ENCODE data around the gene PLAC8. TPM values are rescaled to one million over a fixed set of nuclear protein-coding genes. Genes with fewer than 3 reads are reported as not detected.
"Not testable (repeated sequence)": the region's sequence is repeated elsewhere in the genome, so short reads cannot be mapped to it uniquely, and the experiment has no call there.

PLAC8 gene, protein sequence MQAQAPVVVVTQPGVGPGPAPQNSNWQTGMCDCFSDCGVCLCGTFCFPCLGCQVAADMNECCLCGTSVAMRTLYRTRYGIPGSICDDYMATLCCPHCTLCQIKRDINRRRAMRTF
- total RNA-seq = 31.5 and 41.8 TPM in 2 replicates

GRCh38 chr4:83114576-83114975 is at the start of gene PLAC8:
Gene PLAC8 (minus strand): TSS chr4:83114729. CDS start chr4:83107921, 6,808 bp downstream.
- H3K4me3 Mint-ChIP-seq (ENCODE audit: low read depth) = peak within 1 kb of the TSS; percentile 81
- H3K36me3 Mint-ChIP-seq (ENCODE audit: low read depth) = peaks cover 14% of the 10 kb centered on the region
- H3K4me1 Mint-ChIP-seq (ENCODE audit: low read depth) = peaks cover 45% of the 10 kb centered on the region
- peak; percentile 48 for DNase-seq (ENCODE audit: low spot score)
- intact Hi-C loops (cut with micrococcal nuclease) = loop anchor here (1.0 to 10.0 kb wide), 8 partner anchors 40 to 747 kb away; partner anchors contain the start of genes ENOPH1, HELQ, HNRNPDL and MRPS18C
- H3K9me3 Mint-ChIP-seq = no peaks in the 10 kb centered on the region
- peaks cover 6% of the 10 kb centered on the region for H3K27me3 Mint-ChIP-seq (ENCODE audit: low read depth)
- H3K27ac Mint-ChIP-seq = peak within 1 kb of the TSS; percentile 70

GRCh38 chr4:83153417-83153816 is 38.9 kb upstream of the PLAC8 start:
- intact Hi-C loops (cut with micrococcal nuclease) = no loop called here
- peaks cover 29% of the 10 kb centered on the region for H3K27me3 Mint-ChIP-seq (ENCODE audit: low read depth)
- no peak for DNase-seq (ENCODE audit: low spot score)
- no peak overlapping the region for H3K4me3 Mint-ChIP-seq (ENCODE audit: low read depth)
- peaks cover 8% of the 10 kb centered on the region for H3K9me3 Mint-ChIP-seq
- no peak overlapping the region for H3K27ac Mint-ChIP-seq
- H3K4me1 Mint-ChIP-seq (ENCODE audit: low read depth) = peaks cover 7% of the 10 kb centered on the region
- H3K36me3 Mint-ChIP-seq (ENCODE audit: low read depth) = no peaks in the 10 kb centered on the region

DNA sequence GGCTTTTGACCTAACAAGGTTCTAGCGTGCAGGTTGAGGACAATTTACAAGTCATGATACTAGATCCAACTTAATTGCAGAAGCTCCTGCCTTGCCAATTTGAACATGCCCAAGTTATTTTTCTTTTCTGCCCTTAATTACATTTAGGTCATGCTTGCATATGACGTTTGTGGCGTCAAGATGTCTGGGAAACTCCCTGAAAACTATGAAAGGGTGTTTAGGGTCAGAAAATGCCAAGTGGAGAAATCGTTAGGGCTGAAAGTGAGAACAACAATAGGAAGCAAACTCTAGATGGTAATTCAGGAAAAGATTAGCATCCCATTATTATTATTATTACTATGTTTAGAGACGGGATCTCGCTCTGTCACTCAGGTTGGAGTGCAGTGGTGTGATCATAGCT is 38.2 kb upstream of the PLAC8 start:
- H3K36me3 Mint-ChIP-seq (ENCODE audit: low read depth) = no peaks in the 10 kb centered on the region
- intact Hi-C loops (cut with micrococcal nuclease) = no loop called here
- peaks cover 7% of the 10 kb centered on the region for H3K4me1 Mint-ChIP-seq (ENCODE audit: low read depth)
- DNase-seq (ENCODE audit: low spot score) = no peak
- H3K27me3 Mint-ChIP-seq (ENCODE audit: low read depth) = peaks cover 28% of the 10 kb centered on the region
- no peak overlapping the region for H3K4me3 Mint-ChIP-seq (ENCODE audit: low read depth)
- peaks cover 8% of the 10 kb centered on the region for H3K9me3 Mint-ChIP-seq
- no peak overlapping the region for H3K27ac Mint-ChIP-seq

GRCh38 chr4:83151651-83152050 is 37.1 kb upstream of the PLAC8 start:
- Mint-ChIP-seq H3K27ac (no peak overlapping the region), H3K4me3 (ENCODE audit: low read depth) (no peak overlapping the region), H3K4me1 (ENCODE audit: low read depth) (peaks cover 7% of the 10 kb centered on the region), H3K36me3 (ENCODE audit: low read depth) (no peaks in the 10 kb centered on the region), H3K9me3 (peaks cover 5% of the 10 kb centered on the region), H3K27me3 (ENCODE audit: low read depth) (peaks cover 26% of the 10 kb centered on the region)
- DNase-seq (ENCODE audit: low spot score) = no peak
- intact Hi-C loops (cut with micrococcal nuclease) = no loop called here

DNA sequence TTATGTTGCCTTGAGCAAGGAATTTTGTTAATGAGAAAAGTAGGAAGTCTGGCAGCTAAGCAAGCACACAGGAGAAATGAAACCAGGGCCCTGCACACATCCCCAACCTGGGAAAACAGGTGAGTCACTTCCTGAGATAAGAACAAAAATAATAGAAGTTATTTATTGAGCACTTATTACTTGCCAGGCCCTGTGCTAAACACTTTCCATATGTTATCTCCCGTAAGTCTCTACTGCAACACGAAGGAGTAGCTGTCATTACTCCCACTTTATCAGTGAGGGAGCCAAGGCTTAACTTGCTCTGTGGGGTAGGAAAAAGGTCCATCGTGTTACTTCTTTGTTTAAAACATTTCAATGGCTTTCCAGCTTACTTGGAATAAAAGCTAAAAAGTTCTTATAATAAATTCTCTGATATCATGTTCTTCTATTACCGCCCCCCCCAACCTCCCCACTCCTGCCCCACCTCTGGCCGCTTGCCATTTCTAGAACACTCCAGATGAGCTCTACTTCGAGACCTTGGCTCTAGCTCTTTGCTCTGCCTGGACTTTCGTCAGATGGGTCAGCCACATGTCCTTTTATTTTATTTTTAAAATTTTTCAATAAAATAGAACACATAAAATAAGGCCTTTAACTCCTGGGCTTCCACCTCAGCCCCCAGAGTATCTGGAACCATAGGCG is 36.3 kb upstream of the PLAC8 start:
- no peak overlapping the region for H3K4me3 Mint-ChIP-seq (ENCODE audit: low read depth)
- H3K4me1 Mint-ChIP-seq (ENCODE audit: low read depth) = peaks cover 7% of the 10 kb centered on the region
- intact Hi-C loops (cut with micrococcal nuclease) = no loop called here
- no peaks in the 10 kb centered on the region for H3K9me3 Mint-ChIP-seq
- H3K36me3 Mint-ChIP-seq (ENCODE audit: low read depth) = no peaks in the 10 kb centered on the region
- H3K27me3 Mint-ChIP-seq (ENCODE audit: low read depth) = peaks cover 27% of the 10 kb centered on the region
- no peak overlapping the region for H3K27ac Mint-ChIP-seq
- no peak for DNase-seq (ENCODE audit: low spot score)

DNA sequence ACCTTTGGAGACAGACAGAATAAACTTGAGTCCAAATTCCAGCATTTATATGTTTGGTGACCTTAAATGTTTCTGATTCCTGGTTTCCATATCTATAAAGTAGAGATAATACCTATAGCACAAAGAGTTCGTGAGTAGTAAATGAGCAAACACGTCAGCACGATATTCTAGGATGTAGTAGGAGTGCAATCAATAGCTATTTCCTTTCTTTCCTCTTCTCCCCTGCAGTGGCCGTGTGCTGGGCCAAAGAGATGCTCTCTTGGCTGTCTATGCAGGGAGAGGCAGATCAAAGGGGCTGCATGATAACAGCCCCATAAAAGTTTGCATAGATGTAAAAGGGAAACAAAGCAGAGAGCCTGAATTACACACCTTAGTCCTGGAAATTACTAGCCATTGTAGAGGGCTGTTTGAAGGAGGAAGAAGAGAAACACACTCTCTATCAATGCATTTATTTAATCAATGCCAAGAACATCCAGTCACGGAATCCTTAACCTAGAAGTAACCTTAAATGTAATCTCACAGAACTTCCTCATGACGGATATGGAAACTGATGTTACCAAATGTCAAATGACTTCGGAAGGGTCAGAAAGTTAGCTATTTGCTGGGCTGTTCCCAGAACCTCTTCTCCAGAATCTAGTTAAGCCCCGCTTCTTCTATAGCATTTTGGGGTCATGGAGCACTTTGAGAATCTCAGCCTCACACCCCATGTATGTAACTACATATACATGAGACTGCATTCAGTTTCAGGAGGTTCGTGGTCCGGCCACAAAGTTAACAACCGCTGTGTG is 35.5 kb upstream of the PLAC8 start:
- peaks cover 28% of the 10 kb centered on the region for H3K27me3 Mint-ChIP-seq (ENCODE audit: low read depth)
- H3K4me3 Mint-ChIP-seq (ENCODE audit: low read depth) = no peak overlapping the region
- H3K27ac Mint-ChIP-seq = no peak overlapping the region
- H3K9me3 Mint-ChIP-seq = no peaks in the 10 kb centered on the region
- no peaks in the 10 kb centered on the region for H3K36me3 Mint-ChIP-seq (ENCODE audit: low read depth)
- H3K4me1 Mint-ChIP-seq (ENCODE audit: low read depth) = peaks cover 8% of the 10 kb centered on the region
- intact Hi-C loops (cut with micrococcal nuclease) = no loop called here
- DNase-seq (ENCODE audit: low spot score) = no peak

GRCh38 chr4:83146841-83147240 is 32.3 kb upstream of the PLAC8 start:
- no peak for DNase-seq (ENCODE audit: low spot score)
- Mint-ChIP-seq H3K4me1 (ENCODE audit: low read depth) (peaks cover 4% of the 10 kb centered on the region), H3K4me3 (ENCODE audit: low read depth) (no peak overlapping the region), H3K36me3 (ENCODE audit: low read depth) (no peaks in the 10 kb centered on the region), H3K27me3 (ENCODE audit: low read depth) (peaks cover 31% of the 10 kb centered on the region), H3K9me3 (peaks cover 8% of the 10 kb centered on the region), H3K27ac (no peak overlapping the region)
- intact Hi-C loops (cut with micrococcal nuclease) = no loop called here

DNA sequence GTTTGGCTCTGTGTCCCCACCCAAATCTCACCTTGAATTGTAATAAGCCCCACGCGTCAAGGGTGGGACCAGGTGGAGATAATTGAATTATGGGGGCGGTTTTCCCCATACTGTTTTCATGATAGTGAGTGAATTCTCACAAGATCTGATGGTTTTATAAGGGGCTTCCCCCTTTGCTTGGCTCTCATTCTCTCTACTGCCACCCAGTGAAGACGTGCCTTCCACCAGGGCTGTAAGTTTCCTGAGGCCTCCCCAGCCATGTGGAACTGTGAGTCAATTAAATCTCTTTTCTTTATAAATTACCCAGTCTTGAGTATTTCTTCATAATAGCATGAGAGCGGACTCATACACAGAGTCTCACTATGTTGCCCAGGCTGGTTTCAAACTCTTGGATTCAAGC is 31.2 kb upstream of the PLAC8 start:
- H3K9me3 Mint-ChIP-seq; H3K36me3 Mint-ChIP-seq (ENCODE audit: low read depth); DNase-seq (ENCODE audit: low spot score); intact Hi-C loops (cut with micrococcal nuclease); H3K4me3 Mint-ChIP-seq (ENCODE audit: low read depth); H3K27ac Mint-ChIP-seq; H3K4me1 Mint-ChIP-seq (ENCODE audit: low read depth): not testable (repeated sequence)
- peaks cover 26% of the 10 kb centered on the region for H3K27me3 Mint-ChIP-seq (ENCODE audit: low read depth)

DNA sequence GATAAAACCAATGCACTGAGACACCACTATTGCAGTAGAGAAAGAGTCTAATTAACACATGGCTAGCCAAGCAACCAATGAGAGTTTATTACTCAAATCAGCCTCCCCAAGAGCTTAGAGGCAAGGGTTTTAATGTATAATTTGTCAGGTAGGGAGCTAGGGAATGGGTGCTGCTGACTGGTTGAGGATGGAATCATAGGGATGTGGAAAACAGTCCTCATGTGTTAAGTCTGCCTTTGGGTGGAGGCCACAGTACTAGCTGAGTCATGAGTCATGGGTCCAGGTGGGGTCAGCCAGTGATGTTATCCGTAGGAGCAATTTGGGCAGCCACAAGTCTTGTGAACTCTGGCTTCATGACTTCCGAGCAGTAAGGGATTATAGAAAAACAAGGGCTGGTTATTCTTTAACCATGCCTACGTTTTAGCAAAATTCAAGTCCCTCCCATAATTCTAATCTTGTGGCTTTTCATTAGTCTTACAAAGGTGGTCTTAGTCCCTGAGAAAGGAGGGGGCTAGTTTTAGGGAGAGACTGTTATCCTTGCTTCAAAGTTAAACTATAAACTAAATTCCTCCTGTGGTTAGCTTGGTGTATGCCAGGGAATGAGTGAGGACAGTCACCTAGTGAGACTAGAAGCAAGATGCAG is 25.1 kb upstream of the PLAC8 start:
- H3K36me3 Mint-ChIP-seq (ENCODE audit: low read depth) = peaks cover 30% of the 10 kb centered on the region
- H3K27ac Mint-ChIP-seq = no peak overlapping the region
- no peak for DNase-seq (ENCODE audit: low spot score)
- H3K4me1 Mint-ChIP-seq (ENCODE audit: low read depth) = peaks cover 17% of the 10 kb centered on the region
- peaks cover 5% of the 10 kb centered on the region for H3K27me3 Mint-ChIP-seq (ENCODE audit: low read depth)
- peaks cover 44% of the 10 kb centered on the region for H3K9me3 Mint-ChIP-seq
- intact Hi-C loops (cut with micrococcal nuclease) = no loop called here
- no peak overlapping the region for H3K4me3 Mint-ChIP-seq (ENCODE audit: low read depth)

DNA sequence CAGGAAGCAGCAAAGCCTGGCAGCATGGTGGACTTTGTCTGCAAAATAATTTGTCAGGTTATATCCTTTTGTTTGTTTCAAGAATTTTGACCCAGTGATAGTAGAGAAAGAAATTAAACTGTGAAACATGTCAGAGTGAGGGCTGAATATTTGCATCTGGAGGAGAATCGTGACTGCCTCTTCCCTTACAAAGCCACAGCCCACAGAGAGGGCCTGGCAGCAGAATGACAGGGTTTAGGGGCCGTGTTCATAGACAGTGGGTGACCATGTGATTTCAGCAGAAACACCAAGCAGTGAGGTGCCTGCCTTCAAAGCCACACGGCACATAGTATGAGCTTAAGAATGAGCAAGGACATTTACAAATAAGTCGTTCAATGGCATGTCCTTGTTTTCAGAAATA is 24.4 kb upstream of the PLAC8 start:
- Mint-ChIP-seq H3K4me1 (ENCODE audit: low read depth) (peaks cover 17% of the 10 kb centered on the region), H3K4me3 (ENCODE audit: low read depth) (no peak overlapping the region), H3K27me3 (ENCODE audit: low read depth) (peaks cover 5% of the 10 kb centered on the region), H3K9me3 (peaks cover 51% of the 10 kb centered on the region), H3K36me3 (ENCODE audit: low read depth) (peaks cover 36% of the 10 kb centered on the region), H3K27ac (no peak overlapping the region)
- no peak for DNase-seq (ENCODE audit: low spot score)
- intact Hi-C loops (cut with micrococcal nuclease) = no loop called here

- Mint-ChIP-seq H3K4me1 (ENCODE audit: low read depth) (peaks cover 5% of the 10 kb centered on the region), H3K36me3 (ENCODE audit: low read depth) (peaks cover 22% of the 10 kb centered on the region), H3K27ac (no peak overlapping the region), H3K4me3 (ENCODE audit: low read depth) (no peak overlapping the region), H3K27me3 (ENCODE audit: low read depth) (peaks cover 7% of the 10 kb centered on the region), H3K9me3 (peaks cover 33% of the 10 kb centered on the region)
- DNase-seq (ENCODE audit: low spot score) = no peak
- intact Hi-C loops (cut with micrococcal nuclease) = no loop called here
Observed at GRCh38 chr4:83132065-83132464, 17.5 kb upstream of the PLAC8 start.

GRCh38 chr4:83129264-83129663 is 14.7 kb upstream of the PLAC8 start:
- peaks cover 12% of the 10 kb centered on the region for H3K36me3 Mint-ChIP-seq (ENCODE audit: low read depth)
- intact Hi-C loops (cut with micrococcal nuclease) = loop anchor here (5.0 kb wide), 1 partner anchor 103 kb away; no protein-coding TSS in a partner anchor
- peaks cover 10% of the 10 kb centered on the region for H3K9me3 Mint-ChIP-seq
- H3K27me3 Mint-ChIP-seq (ENCODE audit: low read depth) = peaks cover 5% of the 10 kb centered on the region
- H3K27ac Mint-ChIP-seq = no peak overlapping the region
- DNase-seq (ENCODE audit: low spot score) = no peak
- H3K4me3 Mint-ChIP-seq (ENCODE audit: low read depth) = no peak overlapping the region
- H3K4me1 Mint-ChIP-seq (ENCODE audit: low read depth) = peaks cover 16% of the 10 kb centered on the region

Measured in activated T-helper 2 cell treated with anti-CD3 and anti-CD28 coated beads, Interferon-gamma antibody, Interleukin-2, Interleukin-4, amounts not matched to agents 10 μg/mL and 5 μg/mL and 100 μg/mL, durations not matched to agents 14 hours and 24 hours and 36 hours (primary cell).